ENCODE results near the gene CCDC187.

CCDC187 gene

DNA sequence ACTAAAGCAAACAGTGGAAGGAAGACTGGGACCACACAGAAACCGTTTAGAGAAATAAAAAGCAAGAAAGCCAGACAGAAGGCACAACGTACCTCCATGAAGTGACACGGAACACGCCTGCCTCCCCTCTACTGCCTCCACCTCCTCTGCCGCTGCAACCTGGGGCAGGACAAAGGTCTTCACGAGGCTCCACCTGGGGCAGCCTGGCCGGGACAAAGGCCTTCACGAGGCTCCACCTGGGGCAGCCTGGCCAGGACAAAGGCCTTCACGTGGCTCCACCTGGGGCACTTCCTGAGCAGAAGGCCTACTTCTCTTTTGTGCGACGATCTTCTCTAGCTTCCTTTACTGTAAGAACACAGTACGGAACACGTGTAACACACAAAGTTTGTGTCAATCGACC lies 70.0 kb downstream of the CCDC187 start:
- no peak for TF ChIP-seq POLR2AphosphoS5 (IDR thresholded peaks at IDR 0.05; ENCODE audit: low read depth, low read length)
- TF ChIP-seq TAF1 (IDR thresholded peaks at IDR 0.05; ENCODE audit: borderline replicate concordance, insufficient read depth, low read length), result no peak
- no peak for TF ChIP-seq FOXP2 (optimal IDR thresholded peaks at IDR 0.05; ENCODE audit: borderline replicate concordance, extremely low read depth, extremely low read length, insufficient read depth)
- TF ChIP-seq SIN3A (IDR thresholded peaks at IDR 0.05; ENCODE audit: borderline replicate concordance, insufficient read depth, low read length), result no peak

DNA sequence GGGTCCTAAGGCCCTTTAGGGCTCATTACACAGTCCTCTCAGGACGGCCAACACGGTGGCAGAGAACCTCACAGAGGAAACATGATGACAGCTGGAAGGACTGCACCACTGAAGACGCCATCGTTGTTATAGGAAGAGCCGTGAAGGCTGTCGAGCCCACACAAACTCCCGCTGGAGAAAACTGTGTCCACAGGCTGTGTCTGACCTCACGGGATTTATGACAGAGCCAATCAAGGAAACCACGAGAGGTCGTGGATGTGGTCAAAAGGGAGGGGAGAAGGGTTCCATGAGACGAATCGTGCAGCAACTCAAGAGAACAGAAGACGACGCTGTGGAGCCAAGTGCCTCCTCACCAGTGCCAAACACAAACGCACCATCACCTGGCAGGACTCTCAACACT lies 70.5 kb downstream of the CCDC187 start:
- TF ChIP-seq, protein P1, sequence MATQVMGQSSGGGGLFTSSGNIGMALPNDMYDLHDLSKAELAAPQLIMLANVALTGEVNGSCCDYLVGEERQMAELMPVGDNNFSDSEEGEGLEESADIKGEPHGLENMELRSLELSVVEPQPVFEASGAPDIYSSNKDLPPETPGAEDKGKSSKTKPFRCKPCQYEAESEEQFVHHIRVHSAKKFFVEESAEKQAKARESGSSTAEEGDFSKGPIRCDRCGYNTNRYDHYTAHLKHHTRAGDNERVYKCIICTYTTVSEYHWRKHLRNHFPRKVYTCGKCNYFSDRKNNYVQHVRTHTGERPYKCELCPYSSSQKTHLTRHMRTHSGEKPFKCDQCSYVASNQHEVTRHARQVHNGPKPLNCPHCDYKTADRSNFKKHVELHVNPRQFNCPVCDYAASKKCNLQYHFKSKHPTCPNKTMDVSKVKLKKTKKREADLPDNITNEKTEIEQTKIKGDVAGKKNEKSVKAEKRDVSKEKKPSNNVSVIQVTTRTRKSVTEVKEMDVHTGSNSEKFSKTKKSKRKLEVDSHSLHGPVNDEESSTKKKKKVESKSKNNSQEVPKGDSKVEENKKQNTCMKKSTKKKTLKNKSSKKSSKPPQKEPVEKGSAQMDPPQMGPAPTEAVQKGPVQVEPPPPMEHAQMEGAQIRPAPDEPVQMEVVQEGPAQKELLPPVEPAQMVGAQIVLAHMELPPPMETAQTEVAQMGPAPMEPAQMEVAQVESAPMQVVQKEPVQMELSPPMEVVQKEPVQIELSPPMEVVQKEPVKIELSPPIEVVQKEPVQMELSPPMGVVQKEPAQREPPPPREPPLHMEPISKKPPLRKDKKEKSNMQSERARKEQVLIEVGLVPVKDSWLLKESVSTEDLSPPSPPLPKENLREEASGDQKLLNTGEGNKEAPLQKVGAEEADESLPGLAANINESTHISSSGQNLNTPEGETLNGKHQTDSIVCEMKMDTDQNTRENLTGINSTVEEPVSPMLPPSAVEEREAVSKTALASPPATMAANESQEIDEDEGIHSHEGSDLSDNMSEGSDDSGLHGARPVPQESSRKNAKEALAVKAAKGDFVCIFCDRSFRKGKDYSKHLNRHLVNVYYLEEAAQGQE (IDR thresholded peaks at IDR 0.05; ENCODE audit: insufficient read depth in 1 of 2, low read depth in 2 of 2, low read length in 2 of 2), result no peak
- TF ChIP-seq FOXP2 (optimal IDR thresholded peaks at IDR 0.05; ENCODE audit: borderline replicate concordance, extremely low read depth, extremely low read length, insufficient read depth) (no peak), TAF1 (IDR thresholded peaks at IDR 0.05; ENCODE audit: borderline replicate concordance, insufficient read depth, low read length) (no peak), POLR2AphosphoS5 (IDR thresholded peaks at IDR 0.05; ENCODE audit: low read depth, low read length) (no peak), SIN3A (IDR thresholded peaks at IDR 0.05; ENCODE audit: borderline replicate concordance, insufficient read depth, low read length) (no peak)

DNA sequence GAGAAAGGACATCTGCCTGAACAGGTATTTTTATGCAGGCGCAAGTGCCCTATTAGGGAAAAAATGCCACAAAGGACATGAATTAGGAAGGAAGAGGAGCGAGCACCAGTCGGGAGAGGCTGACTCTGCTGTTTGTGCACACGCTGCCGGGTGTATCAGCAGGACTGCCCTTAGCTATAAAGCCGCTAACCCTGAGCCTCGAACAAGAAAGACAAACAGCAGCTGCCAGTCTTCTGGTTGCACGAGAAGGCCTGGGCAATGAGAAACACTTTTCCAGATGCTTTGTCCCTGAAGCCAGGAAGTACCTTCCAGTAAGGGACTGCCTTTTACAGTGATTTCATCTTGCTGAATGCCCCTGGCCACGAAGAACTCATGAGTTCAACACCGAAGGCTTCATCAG lies 70.9 kb downstream of the CCDC187 start:
- no peak for TF ChIP-seq TAF1 (IDR thresholded peaks at IDR 0.05; ENCODE audit: borderline replicate concordance, insufficient read depth, low read length)
- no peak for TF ChIP-seq FOXP2 (optimal IDR thresholded peaks at IDR 0.05; ENCODE audit: borderline replicate concordance, extremely low read depth, extremely low read length, insufficient read depth)
- TF ChIP-seq POLR2AphosphoS5 (IDR thresholded peaks at IDR 0.05; ENCODE audit: low read depth, low read length), result no peak
- TF ChIP-seq, protein P1 (IDR thresholded peaks at IDR 0.05; ENCODE audit: insufficient read depth in 1 of 2, low read depth in 2 of 2, low read length in 2 of 2), result no peak
- TF ChIP-seq SIN3A (IDR thresholded peaks at IDR 0.05; ENCODE audit: borderline replicate concordance, insufficient read depth, low read length), result no peak

DNA sequence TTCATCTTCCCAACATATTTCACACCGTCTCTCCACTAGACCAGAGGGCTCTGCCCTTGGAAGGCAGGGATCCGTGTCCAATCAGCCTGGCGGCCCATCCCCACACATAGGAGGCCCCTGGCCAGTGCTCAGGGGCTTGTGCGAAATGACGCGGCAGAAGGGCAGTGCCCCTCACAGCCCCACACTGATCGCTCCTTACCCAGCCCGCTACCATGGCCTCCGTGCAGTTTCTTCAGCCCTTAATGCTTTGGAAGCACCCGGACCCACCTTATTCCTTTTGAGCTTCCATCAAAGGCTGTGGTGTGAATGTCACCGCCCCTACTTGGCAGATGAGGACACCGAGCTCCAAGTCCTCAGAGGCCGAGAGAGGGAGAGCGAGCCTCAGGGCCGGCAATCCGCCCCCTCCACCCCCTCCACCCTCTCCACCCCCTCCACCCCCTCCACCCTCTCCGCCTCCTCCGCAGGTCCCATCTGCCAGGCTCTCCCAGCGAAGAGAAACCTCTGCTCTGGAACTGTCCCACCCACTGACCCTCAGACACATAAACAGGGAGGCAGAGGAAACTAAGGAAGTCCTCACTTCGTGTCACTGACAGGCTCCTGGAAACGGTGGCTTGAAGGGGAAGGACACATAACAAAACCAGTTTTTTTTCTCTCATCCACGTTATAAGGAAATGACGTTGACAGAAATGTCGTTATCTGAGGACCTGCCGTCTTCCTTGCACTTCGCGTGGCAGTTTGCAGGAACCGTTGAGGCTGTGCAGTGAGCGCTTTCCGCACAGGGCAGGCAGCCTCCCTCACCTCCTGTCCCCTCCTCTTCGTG lies 72.2 kb downstream of the CCDC187 start:
- TF ChIP-seq POLR2AphosphoS5 (IDR thresholded peaks at IDR 0.05; ENCODE audit: low read depth, low read length) (no peak), SIN3A (IDR thresholded peaks at IDR 0.05; ENCODE audit: borderline replicate concordance, insufficient read depth, low read length) (no peak), TAF1 (IDR thresholded peaks at IDR 0.05; ENCODE audit: borderline replicate concordance, insufficient read depth, low read length) (no peak), FOXP2 (optimal IDR thresholded peaks at IDR 0.05; ENCODE audit: borderline replicate concordance, extremely low read depth, extremely low read length, insufficient read depth) (no peak)
- TF ChIP-seq, protein P1 (IDR thresholded peaks at IDR 0.05; ENCODE audit: insufficient read depth in 1 of 2, low read depth in 2 of 2, low read length in 2 of 2), result no peak

DNA sequence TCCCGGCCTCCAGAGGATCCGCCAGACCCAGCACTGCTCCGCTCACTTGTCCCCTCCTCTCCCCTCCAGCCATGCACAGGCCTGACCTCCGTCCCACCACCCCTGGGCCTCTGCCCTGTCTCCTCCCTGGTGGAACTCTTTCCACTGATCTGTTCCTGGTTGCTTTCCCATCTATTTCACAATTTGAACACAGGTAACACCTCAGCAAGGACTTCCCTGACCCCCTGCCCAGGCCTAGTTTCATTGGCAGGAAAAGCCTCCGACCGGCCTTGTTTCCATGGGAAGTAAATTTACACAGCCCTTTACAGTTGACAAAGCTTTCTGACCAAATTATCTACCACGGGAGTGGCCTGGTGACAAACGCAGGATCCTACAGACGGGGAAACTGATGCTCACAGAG lies 73.1 kb downstream of the CCDC187 start:
- TF ChIP-seq SIN3A (IDR thresholded peaks at IDR 0.05; ENCODE audit: borderline replicate concordance, insufficient read depth, low read length) (no peak), POLR2AphosphoS5 (IDR thresholded peaks at IDR 0.05; ENCODE audit: low read depth, low read length) (no peak), FOXP2 (optimal IDR thresholded peaks at IDR 0.05; ENCODE audit: borderline replicate concordance, extremely low read depth, extremely low read length, insufficient read depth) (no peak), TAF1 (IDR thresholded peaks at IDR 0.05; ENCODE audit: borderline replicate concordance, insufficient read depth, low read length) (no peak)
- TF ChIP-seq, protein P1 (IDR thresholded peaks at IDR 0.05; ENCODE audit: insufficient read depth in 1 of 2, low read depth in 2 of 2, low read length in 2 of 2), result no peak

Data from PFSK-1 (cell line).